Stimulated activated CD4-positive, alpha-beta T cell treated with anti-CD3 and anti-CD28 coated beads, Interleukin-12 subunit alpha, Interleukin-12 subunit beta, amount 100 ng/mL, for 24 hours (primary cell): ENCODE measurements around the gene MAGED2.
"Not testable (repeated sequence)": the region's sequence is repeated elsewhere in the genome, so short reads cannot be mapped to it uniquely, and the experiment has no call there.

Source experiments
- DNase-seq, 2 experiments: peaks; one replicate each; pipeline ENCODE4 v3.0.0-alpha.2; 2020; ENCODE audit warnings: low read depth in 2 of 2

MAGED2 gene

DNA sequence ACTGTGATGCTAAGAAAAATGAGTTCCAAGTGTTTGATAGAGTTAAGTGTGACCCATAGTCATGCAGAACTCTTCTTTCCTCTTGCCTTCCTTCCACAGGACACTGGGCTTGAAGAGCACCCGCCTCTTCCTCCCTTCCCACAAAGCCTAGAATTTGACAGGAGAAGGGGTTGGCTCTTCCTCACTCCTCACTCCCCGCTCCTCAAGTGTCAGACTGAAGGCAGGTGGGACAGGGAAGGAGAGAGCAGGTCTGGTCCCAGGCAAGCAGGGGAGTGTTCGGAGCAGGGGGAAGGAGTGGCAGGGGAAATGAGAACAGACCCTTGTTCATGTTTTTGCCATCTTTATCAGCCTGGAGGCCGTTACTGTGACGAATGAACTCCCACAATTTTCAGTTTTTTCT lies 10.7 kb downstream of the MAGED2 start:
- DNase-seq, result no peak

DNA sequence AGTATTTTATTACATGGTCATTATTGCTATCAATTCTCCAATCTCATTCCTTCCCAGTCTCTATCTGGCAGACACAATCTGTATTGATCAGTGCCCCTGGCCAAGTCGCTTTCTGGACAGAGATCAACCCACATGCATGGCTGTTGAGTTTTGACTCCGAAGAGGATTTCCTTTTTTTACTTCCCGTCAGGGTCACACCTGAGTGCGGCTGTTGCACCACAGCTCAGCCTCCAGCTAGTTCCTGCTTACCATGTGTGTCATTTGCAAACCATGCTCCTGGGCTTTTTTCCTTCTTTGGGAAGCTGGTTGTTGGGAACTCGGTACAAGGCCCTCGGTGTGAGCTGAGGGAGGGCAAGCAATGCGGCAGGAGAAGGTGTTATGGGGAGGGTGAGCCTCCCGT lies 11.7 kb downstream of the MAGED2 start:
- DNase-seq, result no peak

DNA sequence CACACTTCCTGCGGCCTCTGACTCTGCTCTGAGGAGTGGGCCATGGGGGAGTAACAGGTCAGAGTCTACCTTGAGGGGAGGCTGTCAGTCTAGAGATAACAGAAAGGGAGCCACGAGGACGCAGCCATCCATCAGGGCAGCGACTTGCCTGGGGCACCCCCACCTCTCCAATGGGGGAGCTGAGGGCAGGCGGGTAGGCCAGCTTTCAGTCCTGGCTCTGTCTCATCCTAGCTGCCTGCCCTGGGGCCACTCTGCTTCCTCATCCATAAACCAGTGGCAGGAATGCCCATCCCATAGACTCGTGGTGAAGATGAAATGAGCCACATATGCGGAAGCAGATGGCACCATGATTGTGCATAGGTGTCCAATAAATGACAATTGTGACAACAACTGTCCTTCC lies 13.2 kb downstream of the MAGED2 start:
- DNase-seq, result no peak

DNA sequence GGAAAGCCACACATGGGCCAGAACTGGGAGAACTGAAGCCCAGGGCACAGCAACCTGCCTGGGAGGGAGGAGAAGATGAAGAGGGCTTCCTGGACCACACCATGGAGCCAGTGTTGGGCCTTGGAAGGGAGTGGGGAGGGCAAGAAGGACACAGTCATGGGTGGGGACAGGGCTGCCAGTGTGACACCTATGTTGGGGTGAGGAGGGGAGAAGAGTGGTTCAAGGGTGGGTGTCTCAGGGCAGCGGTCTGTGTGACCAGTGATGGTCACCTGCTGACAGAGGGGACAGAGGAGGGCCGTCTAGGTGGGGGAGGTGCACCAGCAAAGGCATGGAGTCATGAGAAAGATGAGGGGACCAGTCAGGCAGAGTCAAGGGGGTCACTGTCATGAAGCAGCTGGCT lies 13.8 kb downstream of the MAGED2 start:
- DNase-seq, result no peak

DNA sequence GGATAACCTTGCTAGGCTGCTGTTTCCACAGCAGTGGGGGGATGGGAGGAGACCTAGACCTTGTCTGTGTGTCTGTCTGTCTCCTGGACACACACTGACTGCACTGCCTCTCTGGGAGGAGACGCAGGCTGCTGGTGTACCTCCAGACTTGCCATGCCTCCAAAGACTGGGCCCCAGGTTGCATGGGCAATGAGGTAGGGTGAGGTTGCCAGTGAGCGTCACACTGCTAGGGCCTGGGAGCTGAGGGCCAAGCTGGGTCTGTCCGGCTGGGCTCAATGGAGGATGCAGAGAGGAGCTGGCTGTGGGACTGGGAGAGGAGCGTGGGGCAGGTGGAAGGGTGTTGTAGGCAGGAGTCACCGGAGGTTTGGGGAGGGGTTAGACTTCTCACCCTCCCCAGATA lies 16.6 kb downstream of the MAGED2 start:
- DNase-seq, result no peak

DNA sequence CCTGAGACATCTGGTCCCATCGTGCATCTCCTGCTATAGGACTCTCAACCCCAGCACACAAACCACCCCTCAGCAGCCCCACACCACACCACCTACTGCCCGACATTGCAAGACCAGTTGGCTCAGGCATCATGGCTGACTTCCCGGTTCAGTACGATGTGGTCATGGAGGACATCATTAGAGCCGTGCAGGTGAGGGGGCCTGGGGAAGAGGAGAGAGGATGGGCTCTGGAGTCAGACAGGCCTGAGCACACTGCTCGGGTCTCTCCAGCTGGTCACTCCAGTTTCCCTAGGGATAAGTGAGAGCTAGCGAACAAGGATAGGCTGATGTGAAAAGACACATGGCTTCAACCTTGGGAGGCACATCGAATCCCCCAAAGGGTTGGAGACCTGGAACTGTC lies 17.2 kb downstream of the MAGED2 start:
- no peak for DNase-seq

DNA sequence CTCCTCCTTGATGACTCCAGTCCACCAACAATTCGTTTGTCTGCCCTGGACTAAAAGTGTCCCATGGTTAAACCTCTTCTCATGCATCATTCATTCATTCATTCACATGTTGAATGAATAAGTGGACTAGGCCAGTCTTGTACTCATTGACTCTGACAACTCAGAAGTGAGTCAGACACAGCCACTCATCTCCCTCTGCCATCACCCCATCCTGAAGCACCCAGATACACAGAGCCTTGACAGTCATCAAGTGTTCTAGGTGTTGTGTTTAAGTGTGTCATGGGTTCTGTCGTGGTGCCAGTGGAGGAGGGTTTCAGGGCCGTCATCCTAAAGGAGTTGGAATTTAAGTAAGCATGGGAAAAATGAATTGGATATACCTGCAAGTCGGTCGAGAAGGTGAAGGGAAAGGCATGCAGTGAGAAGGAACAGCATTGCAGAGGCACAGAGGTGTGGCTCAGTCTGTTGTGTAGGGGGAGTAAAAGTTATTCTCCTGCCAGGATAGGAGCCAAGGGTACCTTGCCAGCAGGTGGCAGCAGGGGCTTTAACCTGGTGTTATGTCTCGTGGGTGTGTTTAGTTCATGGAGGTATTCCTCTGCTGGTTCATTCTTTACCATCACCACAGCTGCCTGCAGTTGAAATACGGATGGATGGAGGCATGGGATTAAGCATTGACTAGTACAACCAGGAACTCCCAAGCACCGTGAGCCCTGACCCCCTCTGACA lies 18.3 kb downstream of the MAGED2 start:
- no peak for DNase-seq

DNA sequence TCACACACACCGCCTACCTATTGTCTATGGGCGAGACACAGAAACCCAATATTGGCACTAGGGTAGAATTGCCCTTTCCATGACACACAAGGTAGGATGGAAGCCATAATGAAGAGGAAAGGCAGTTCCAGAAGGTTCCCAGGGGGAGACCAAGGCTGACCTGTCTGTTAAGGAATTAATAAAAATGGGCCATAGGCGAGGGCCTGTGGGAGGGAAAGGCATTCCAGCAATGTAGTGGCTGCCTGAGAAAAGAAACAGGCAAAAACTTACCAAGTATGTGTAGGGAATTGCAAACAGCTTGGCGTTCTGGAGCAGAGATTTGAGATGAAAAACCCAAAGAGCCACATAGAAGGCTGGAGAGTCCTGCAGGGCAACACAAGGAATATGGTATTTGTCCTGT lies 19.1 kb downstream of the MAGED2 start:
- no peak for DNase-seq

DNA sequence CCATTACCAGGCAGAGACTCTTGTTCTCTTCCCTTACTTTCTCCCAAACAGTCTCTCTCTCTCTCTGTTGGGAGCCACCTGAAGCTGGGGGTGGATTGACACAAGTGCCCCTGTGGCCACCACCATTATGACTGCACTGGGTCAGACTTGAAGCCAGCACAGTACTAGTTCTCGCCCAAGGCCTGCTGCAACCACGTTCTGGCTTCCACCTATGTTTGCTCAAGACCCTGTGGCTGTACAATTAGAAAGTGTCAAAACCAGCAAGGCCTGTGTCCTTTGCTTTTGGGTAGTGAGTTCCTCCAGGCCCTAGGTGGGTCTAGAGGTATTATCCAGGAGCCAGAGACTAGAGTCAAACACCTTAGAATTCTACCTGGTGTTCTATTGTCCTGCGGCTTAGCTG lies 31.0 kb downstream of the MAGED2 start:
- no peak for DNase-seq

DNA sequence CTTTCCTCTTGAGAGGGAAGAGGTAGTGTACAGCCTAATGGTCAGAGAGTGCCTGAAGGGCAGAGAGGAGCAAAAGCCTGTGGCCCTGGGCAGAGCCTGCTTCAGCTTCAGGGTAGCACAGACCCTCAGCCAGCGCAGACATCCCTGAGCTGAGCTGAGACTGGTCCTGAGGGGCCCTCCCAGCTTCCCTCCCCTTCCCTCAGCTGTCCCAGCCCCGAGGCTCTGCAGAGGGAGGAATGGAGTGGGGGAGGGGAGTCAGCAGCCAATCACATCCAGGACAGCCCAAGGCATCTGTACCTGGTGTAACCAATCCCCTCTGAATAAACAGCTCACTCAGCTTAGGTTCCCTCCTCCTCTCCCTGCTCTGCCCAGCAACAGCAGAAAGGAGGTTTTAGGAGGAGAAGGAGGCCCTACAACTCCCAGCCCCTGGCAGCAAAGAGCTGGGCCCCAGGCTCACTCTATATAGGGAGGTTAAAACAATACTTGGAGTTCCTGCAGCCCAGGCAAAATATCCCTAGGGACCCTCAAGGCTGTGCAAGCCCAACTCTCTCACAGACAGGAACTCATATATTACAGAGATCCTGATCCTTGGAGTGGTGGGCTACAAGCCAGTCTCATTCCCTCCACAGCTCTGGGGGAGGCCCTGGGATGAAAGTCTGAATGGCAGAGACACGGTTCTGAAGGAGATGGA lies 33.8 kb downstream of the MAGED2 start:
- DNase-seq, result not testable (repeated sequence)

DNA sequence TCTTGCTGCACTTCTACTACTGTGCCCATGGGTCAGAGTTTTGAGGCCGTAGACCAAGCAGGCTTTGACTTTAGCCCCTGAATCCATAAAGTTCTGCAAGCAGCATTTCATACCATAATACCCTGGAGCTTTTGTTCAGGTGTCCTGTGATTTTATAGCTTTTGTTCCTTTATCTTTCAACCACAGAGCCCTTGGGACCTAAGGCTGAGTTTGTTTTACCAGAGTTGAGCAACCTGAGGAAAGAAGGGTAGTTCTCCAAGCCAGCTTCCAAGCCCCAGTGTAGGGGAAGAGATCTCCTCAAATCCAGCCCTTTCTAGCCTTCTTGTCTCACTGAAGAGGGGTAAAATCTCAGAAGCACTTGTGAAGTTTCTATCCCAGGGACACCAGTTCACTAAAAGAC lies 35.1 kb downstream of the MAGED2 start:
- DNase-seq, result no peak

DNA sequence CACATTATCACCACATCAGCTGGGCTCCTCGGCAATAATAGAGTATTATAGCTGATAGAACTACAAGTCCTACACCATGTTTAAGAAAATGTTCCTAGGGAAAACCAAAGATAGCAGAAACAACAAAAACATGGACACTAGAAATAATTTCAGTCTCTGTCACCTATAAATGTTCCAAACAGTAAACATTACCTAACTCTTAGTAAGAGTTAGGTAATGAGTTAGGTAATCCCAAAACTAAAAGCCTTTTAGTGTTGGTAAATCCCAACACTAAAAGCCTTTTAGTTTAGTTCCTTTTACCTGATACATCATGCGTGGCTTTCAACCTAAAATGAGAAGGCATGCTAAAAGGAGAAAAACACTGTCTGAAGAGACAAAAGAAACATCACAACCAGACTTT lies 35.5 kb downstream of the MAGED2 start:
- no peak for DNase-seq

DNA sequence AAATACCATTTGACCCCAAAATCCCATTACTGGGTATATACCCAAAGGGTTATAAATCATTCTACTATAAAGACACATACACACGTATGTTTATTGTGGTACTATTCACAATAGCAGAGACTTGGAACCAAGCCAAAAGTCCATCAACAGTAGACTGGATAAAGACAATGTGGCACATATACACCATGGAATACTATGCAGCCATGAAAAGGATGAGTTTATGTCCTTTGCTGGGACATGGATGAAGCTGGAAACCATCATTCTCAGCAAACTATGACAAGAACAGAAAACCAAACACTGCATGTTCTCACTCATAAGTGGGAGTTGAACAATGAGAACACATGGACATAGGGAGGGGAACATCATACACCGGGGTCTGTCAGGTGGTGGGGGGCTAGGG lies 40.2 kb downstream of the MAGED2 start:
- DNase-seq, result not testable (repeated sequence)

DNA sequence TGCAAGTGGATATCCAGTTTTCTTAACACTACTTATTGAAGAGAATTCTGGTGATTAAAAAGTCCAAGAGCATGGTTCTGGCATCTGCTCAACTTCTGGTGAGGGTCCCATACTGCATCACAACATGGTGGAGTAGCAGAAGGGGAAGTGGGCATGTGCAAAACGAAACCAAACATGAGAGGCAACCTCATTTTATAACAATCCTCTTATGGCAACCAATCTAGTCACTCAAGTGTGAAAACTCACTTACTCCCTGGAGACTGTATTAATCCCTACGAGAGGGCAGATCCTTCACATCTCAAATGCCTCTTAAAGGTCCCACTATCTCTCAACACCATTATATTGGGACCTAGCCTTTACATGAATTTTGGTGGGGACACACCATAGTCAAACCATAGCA lies 57.7 kb downstream of the MAGED2 start:
- DNase-seq, result no peak
